Psoas muscle (tissue), 8 donors: ENCODE data around the gene DAP. TPM values are rescaled to one million over a fixed set of nuclear protein-coding genes. Genes with fewer than 3 reads are reported as not detected.

Experiments used
- ATAC-seq, 4 donors: fragments of 200-7000 bp; cut with Tn5 transposase; one replicate each; pipeline ENCODE4 v1.9.1; 2020; ENCODE audit warnings: moderate library complexity in 3 of 4, mild to moderate bottlenecking in 2 of 4
- DNase-seq, 2 donors: peaks; one replicate each; pipeline ENCODE4 v3.0.0-alpha.2; 2020
- H3K27ac ChIP-seq: fragments of 200-600 bp; one replicate; pipeline ENCODE4 v1.8.0; 2022
- H3K27me3 ChIP-seq, 3 donors: fragments of 200-600 bp in 1 of 3; one replicate each; pipeline versions ENCODE4 v1.6.1 to v1.8.0; 2013 to 2022; ENCODE audit warnings: low read length in 2 of 3, mild to moderate bottlenecking in 2 of 3, moderate library complexity in 1 of 3; ENCODE audit not compliant: insufficient read depth in 3 of 3
- H3K36me3 ChIP-seq, 2 donors: fragments of 200-600 bp in 1 of 2; one replicate each; pipeline versions ENCODE4 v1.6.1 to v1.8.0; 2013 to 2022; ENCODE audit warnings: low read depth in 1 of 2, mild to moderate bottlenecking in 1 of 2, moderate library complexity in 1 of 2; ENCODE audit not compliant: insufficient read depth in 1 of 2
- H3K4me1 ChIP-seq: fragments of 200-600 bp; one replicate; pipeline ENCODE4 v1.8.0; 2022
- H3K4me3 ChIP-seq: fragments of 200-600 bp; one replicate; pipeline ENCODE4 v1.8.0; 2022; ENCODE audit warnings: mild to moderate bottlenecking
- H3K9me3 ChIP-seq: fragments of 200-600 bp; one replicate; pipeline ENCODE4 v1.8.0; 2022
- WGBS, 3 donors: extraction: QIAGEN DNeasy Blood & Tissue Kit; methylation state at CpG; one replicate each; pipeline versions ENCODE4 v1.1.6 to v1.1.7; 2013; 5-methylcytosine and 5-hydroxymethylcytosine counted together
- intact Hi-C, 2 donors: fragments of 100-400 bp; cut with DNase I; formaldehyde crosslinking; loops; one replicate each; pipeline versions ENCODE4 v1.11.0 to v1.14.2; 2022
- polyA plus RNA-seq, 3 donors: library from polyadenylated mRNA; stranded (reverse); fragments of 200-250 nt; gene quantifications; one replicate each; pipeline ENCODE4 v1.2.3, GENCODE V29; 2013
- total RNA-seq, 4 donors: library from RNA; stranded (reverse); fragmentation: NEBNext Ultra II Directional in 2 of 4; extraction: Animal tissue kit (Norgen Biotek cat#: 25700) in 2 of 4; gene quantifications; one replicate each; pipeline versions ENCODE4 v1.2.1 to v1.2.4, GENCODE V29; 2021 to 2023
- TF ChIP-seq, protein P1 (sequence below): fragments of 200-600 bp; IDR thresholded peaks from one replicate; pipeline ENCODE4 v1.8.0; 2022; ENCODE audit warnings: antibody characterized with exemption
- donor health status: healthy with polysubstance abuse.
- donor health status: DM: no; HTN: no; CAD: no; lungs with moderate emphysema.
- donor health status: Bipolar disorder and iron deficiency.
- donor health status: healthy.
- donor health status: DM: yes; HTN: yes; CAD: no.
- donor health status: DM: no; HTN: no; CAD: no.
- donor health status: DM: no; HTN: no; CAD: no.
- donor health status: DM: yes; HTN: yes; CAD: no.

DAP gene
- total and polyA plus RNA-seq, 7 donors = 3.6 to 8.1 (median 5.1) TPM

DNA sequence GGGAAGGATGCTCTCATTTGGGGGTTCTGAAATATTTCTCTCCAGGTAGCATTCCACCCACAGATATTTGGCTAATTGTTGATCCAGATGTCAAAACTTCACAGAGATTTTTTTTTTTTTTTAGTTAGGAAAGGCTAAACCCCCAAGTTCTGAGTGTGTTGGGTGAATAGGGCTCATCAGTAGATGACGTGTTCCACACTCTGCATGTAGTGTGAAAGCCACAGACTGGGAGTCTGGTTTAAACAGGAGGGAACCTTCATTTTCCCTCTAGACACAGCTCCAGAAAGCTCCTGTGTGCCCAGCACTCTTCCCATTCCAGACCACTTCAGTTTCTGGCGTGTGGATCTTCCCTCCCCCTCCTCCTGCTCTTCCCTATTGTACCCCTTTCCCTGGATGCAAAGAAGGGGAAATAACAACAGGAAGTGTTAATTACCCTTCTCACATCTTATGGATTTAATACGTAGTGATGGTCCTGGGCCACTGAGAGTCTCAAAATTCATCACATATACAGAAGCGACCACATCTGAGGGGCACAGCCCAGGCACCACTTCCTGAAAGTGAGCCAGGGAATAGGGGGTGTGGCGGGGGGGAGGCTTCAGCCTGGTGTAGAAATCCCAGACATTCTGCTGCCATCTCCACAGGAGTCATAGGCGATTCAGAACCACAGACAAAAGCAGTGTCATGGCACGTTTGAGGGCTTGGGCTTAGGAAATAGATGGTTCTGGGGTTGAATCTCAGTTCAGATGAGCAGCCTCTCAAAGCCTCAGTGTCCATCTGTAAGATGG lies 65.1 kb downstream of the DAP start:
- Histone ChIP-seq H3K4me1 (no peaks in the 10 kb centered on the region), H3K27ac (no peak overlapping the region), H3K36me3 (no peaks in the 10 kb centered on the region), H3K4me3 (no peak overlapping the region), H3K27me3 (peaks cover 0 to 2% (median 0%) of the 10 kb centered on the region in 3 donors), H3K9me3 (no peaks in the 10 kb centered on the region)
- ATAC-seq = no peak
- TF ChIP-seq, protein P1, sequence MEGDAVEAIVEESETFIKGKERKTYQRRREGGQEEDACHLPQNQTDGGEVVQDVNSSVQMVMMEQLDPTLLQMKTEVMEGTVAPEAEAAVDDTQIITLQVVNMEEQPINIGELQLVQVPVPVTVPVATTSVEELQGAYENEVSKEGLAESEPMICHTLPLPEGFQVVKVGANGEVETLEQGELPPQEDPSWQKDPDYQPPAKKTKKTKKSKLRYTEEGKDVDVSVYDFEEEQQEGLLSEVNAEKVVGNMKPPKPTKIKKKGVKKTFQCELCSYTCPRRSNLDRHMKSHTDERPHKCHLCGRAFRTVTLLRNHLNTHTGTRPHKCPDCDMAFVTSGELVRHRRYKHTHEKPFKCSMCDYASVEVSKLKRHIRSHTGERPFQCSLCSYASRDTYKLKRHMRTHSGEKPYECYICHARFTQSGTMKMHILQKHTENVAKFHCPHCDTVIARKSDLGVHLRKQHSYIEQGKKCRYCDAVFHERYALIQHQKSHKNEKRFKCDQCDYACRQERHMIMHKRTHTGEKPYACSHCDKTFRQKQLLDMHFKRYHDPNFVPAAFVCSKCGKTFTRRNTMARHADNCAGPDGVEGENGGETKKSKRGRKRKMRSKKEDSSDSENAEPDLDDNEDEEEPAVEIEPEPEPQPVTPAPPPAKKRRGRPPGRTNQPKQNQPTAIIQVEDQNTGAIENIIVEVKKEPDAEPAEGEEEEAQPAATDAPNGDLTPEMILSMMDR = no peak
- no peak for DNase-seq
- intact Hi-C loops = loop anchor here (5.0 to 10.0 kb wide), 2 partner anchors 489 to 1326 kb away; no protein-coding TSS in a partner anchor
- WGBS, 3 donors = 81 to 84% (median 82%) methylated on average over 7 of the region's 7 CpGs

DNA sequence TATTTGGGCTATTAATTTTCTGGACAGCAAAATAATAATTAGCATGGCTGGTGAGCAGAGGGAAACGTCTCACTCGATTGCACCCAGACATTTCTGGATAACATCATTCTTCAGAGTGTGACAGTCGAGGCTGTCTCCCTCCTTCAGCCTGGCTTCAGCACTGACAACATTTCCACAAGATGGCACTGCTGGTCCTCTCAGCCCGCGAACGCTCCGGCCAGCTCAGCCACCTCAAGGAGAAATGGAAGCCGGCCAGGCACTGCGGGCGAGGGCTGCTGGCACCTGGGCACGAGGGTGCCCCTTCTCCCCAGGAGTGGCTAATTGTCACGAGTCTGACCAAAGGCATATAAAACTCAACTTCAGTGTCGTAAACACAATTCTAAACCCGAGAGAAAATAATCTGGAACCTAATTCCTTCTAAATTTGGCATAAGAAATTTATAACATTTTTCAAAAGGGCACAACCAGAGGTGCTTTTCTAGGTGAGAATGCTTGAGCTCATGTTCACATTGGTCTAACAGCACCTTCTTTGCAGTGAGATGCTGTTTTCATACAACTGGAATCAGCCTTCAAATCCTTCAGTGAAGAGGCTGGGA lies 65.9 kb downstream of the DAP start:
- intact Hi-C loops = loop anchor here (5.0 to 10.0 kb wide), 2 partner anchors 490 to 1327 kb away; no protein-coding TSS in a partner anchor
- DNase-seq (peak; percentile 62 to 76), ATAC-seq (peak; percentile 81 to 89 (median 85))
- Histone ChIP-seq H3K27me3 (peaks cover 0 to 2% (median 0%) of the 10 kb centered on the region in 3 donors), H3K36me3 (no peaks in the 10 kb centered on the region), H3K4me1 (no peaks in the 10 kb centered on the region), H3K9me3 (no peaks in the 10 kb centered on the region), H3K27ac (no peak overlapping the region), H3K4me3 (no peak overlapping the region)
- TF ChIP-seq, protein P1 = peak; percentile 77
- 7 to 10% (median 8%) methylated on average over 14 of the region's 14 CpGs for WGBS, 3 donors

DNA sequence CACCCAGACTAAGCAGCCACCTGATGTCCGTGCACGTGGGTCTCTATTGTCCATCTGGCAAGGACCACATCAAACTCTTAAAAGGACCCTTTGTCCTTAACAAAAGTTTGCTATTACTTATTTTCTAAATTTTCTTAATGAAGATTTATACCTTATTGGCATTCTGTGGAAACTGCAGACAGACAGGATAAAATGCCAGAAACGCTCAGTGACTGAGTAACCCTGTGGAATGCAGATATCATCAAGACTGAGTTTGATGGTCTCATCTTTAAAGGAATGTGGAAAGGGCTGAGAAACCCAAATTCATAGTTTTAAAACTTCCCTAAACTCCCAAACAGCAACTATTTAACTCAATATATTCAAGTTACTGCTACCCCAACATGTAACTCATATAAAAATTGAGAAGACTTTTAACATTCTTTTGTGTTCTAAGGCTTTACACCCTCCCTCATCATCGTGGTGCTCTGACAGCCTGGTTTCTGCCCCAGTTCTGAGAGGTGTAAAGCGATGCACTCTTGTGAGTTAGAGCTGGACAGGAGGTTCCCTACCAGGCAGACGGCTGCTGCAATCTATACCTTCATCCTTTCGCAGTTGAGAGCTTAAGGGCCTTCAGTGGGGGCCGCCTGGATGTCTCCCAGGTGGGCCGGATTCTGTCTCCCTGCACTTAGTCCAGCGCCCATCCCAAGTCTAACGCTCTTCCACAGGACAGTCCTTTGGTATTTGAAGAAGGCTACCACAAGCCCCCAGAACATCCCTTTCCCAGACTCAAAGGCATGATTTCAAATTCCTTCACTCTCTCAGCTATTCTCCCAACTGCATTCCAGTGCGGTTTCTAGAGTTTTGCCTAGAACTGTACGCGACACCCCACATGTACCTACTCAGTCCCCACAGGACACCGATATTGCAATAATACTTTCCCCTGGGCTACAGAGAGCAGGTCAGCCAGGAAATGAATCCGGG lies 68.9 kb downstream of the DAP start:
- DNase-seq = no peak
- WGBS, 3 donors = 88 to 93% (median 92%) methylated on average over 16 of the region's 16 CpGs
- TF ChIP-seq, protein P1 = no peak
- intact Hi-C loops = loop anchor here in 1 of 2 donors (5.0 to 10.0 kb wide), 2 partner anchors 493 to 1330 kb away; no protein-coding TSS in a partner anchor
- no peak for ATAC-seq
- no peak overlapping the region for H3K27ac ChIP-seq
- H3K36me3 ChIP-seq = no peaks in the 10 kb centered on the region
- no peak overlapping the region for H3K4me3 ChIP-seq
- H3K9me3 ChIP-seq = no peaks in the 10 kb centered on the region
- peaks cover 0 to 2% (median 0%) of the 10 kb centered on the region in 3 donors for H3K27me3 ChIP-seq
- H3K4me1 ChIP-seq = no peaks in the 10 kb centered on the region

DNA sequence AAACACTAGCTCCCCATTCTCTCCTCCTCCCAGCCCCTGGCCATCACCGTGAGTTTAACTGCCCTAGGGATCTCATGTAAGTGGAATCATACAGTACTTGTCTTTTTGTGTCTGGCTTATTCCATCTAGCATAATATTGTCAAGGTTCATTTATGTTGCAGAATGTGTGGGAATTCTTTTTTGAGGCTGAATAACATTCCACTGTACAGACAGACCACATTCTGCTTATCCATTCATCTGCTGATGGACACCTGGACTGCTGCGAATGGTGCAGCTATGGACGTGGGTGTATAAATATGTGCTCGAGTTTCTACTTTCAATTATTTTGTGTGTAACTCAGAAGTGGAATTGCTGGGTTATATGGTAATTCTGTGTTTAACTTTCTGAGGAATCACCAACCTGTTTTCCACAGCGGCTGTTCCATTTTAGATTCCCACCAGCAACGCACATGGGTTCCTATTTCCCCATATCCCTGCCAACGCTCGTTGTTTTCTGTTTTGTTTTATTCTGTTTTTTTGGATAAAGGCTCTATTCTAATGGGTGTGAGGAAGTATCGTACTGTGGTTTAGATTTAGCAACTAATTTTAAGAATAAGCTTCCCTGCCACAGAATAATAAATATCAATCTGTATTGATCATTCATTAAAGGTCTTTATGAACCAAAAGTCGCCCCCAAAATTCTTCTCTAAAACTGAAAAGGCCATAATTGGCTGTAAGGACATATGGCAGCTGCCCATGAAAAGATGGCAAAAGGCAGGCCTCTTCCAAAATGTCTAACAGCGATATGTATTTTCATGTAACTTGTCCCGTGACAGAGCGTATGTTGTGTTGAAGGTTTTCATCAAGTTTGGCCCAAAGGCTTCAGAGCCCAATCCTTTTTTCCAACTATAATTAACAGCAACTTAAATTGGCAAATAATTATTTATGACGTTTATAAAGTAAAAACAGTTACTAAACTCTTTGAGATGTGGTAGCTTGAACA lies 70.3 kb downstream of the DAP start:
- Histone ChIP-seq H3K36me3 (no peaks in the 10 kb centered on the region), H3K9me3 (no peaks in the 10 kb centered on the region), H3K27me3 (peaks cover 0 to 2% (median 0%) of the 10 kb centered on the region in 3 donors), H3K4me3 (no peak overlapping the region), H3K4me1 (no peaks in the 10 kb centered on the region), H3K27ac (no peak overlapping the region)
- intact Hi-C loops = loop anchor here in 1 of 2 donors (5.0 to 10.0 kb wide), 2 partner anchors 494 to 1332 kb away; no protein-coding TSS in a partner anchor
- ATAC-seq (no peak), DNase-seq (no peak)
- TF ChIP-seq, protein P1 = no peak
- 93 to 94% (median 93%) methylated on average over 14 of the region's 14 CpGs for WGBS, 3 donors
